Trophoblast cell (in vitro differentiated cells and primary cell): ENCODE measurements around the gene SYTL2.

Experiments
- DNase-seq, 2 donors: peaks; one replicate each; pipeline ENCODE4 v3.0.0-alpha.2; 2016
- H2AFZ ChIP-seq: 2 replicates; pipeline ENCODE4 v1.6.1; 2013; ENCODE audit warnings: low read length, moderate library complexity, mild to moderate bottlenecking; ENCODE audit not compliant: insufficient read depth, poor library complexity
- H2AK5ac ChIP-seq: 2 replicates; pipeline ENCODE4 v1.6.1; 2013; ENCODE audit warnings: mild to moderate bottlenecking, low read length
- H2BK120ac ChIP-seq: 2 replicates; pipeline ENCODE4 v1.6.1; 2013; ENCODE audit warnings: low read length, mild to moderate bottlenecking, moderate library complexity; ENCODE audit not compliant: insufficient read depth, poor library complexity
- H2BK12ac ChIP-seq: 2 replicates; pipeline ENCODE4 v1.6.1; 2013; ENCODE audit warnings: mild to moderate bottlenecking, low read length, moderate library complexity
- H2BK5ac ChIP-seq: 2 replicates; pipeline ENCODE4 v1.6.1; 2013; ENCODE audit warnings: low read length, low read depth, moderate library complexity, mild to moderate bottlenecking; ENCODE audit not compliant: poor library complexity
- H3K14ac ChIP-seq: 2 replicates; pipeline ENCODE4 v1.6.1; 2013; ENCODE audit warnings: mild to moderate bottlenecking, low read length
- H3K18ac ChIP-seq: 2 replicates; pipeline ENCODE4 v1.6.1; 2013; ENCODE audit warnings: mild to moderate bottlenecking, low read length
- H3K23ac ChIP-seq: 2 replicates; pipeline ENCODE4 v1.6.1; 2013; ENCODE audit warnings: low read length
- H3K27ac ChIP-seq: 2 replicates; pipeline ENCODE4 v1.5.1; 2013; ENCODE audit warnings: low read depth, mild to moderate bottlenecking, inconsistent platforms, low read length, moderate library complexity
- H3K27me3 ChIP-seq: 2 replicates; pipeline ENCODE4 v1.6.1; 2013; ENCODE audit warnings: inconsistent platforms, mild to moderate bottlenecking, low read length, moderate library complexity; ENCODE audit not compliant: insufficient read depth
- H3K36me3 ChIP-seq, 2 experiments: 1 replicate in 1 of 2; 2 replicates in 1 of 2; pipeline ENCODE4 v1.6.1; 2013; ENCODE audit warnings: low read length in 2 of 2, mild to moderate bottlenecking in 2 of 2, moderate library complexity in 1 of 2; ENCODE audit not compliant: insufficient read depth in 2 of 2, control insufficient read depth in 1 of 2
- H3K4ac ChIP-seq: 2 replicates; pipeline ENCODE4 v1.6.1; 2013; ENCODE audit warnings: low read depth, mild to moderate bottlenecking, low read length, moderate library complexity
- H3K4me1 ChIP-seq, 2 experiments: 1 replicate in 1 of 2; 2 replicates in 1 of 2; pipeline ENCODE4 v1.6.1; 2013; ENCODE audit warnings: low read length in 2 of 2, mild to moderate bottlenecking in 2 of 2, moderate library complexity in 1 of 2; ENCODE audit not compliant: insufficient read depth in 2 of 2, control insufficient read depth in 1 of 2
- H3K4me2 ChIP-seq: 2 replicates; pipeline ENCODE4 v1.6.1; 2013; ENCODE audit warnings: inconsistent platforms, mild to moderate bottlenecking, low read length, moderate library complexity
- H3K4me3 ChIP-seq: 2 replicates; pipeline ENCODE4 v1.5.1; 2013; ENCODE audit warnings: mild to moderate bottlenecking, low read depth, low read length, inconsistent platforms
- H3K79me1 ChIP-seq: one replicate; pipeline ENCODE4 v1.6.1; 2013; ENCODE audit warnings: low read length
- H3K79me2 ChIP-seq: 2 replicates; pipeline ENCODE4 v1.6.1; 2013; ENCODE audit warnings: low read length, mild to moderate bottlenecking; ENCODE audit not compliant: control insufficient read depth, insufficient read depth, poor library complexity
- H3K9ac ChIP-seq: 2 replicates; pipeline ENCODE4 v1.6.1; 2013; ENCODE audit warnings: mild to moderate bottlenecking, low read length
- H3K9me3 ChIP-seq: 2 replicates; pipeline ENCODE4 v1.6.1; 2013; ENCODE audit warnings: low read depth, mild to moderate bottlenecking, control low read depth, inconsistent platforms, low read length; ENCODE audit not compliant: insufficient read depth
- H4K12ac ChIP-seq: 2 replicates; pipeline ENCODE4 v1.6.1; 2013; ENCODE audit warnings: low read depth, mild to moderate bottlenecking, low read length, moderate library complexity
- H4K8ac ChIP-seq: 2 replicates; pipeline ENCODE4 v1.6.1; 2013; ENCODE audit warnings: low read depth, mild to moderate bottlenecking, low read length, moderate library complexity
- H4K91ac ChIP-seq: one replicate; pipeline ENCODE4 v1.6.1; 2013; ENCODE audit warnings: low read depth, mild to moderate bottlenecking, low read length, moderate library complexity
- WGBS: extraction: QIAGEN DNeasy Blood & Tissue Kit; methylation state at CpG from one replicate; pipeline ENCODE4 v1.1.7; 2013; ENCODE audit warnings: missing lambda C conversion rate; ENCODE audit not compliant: insufficient read length, insufficient coverage; ENCODE audit errors: extremely low coverage; 5-methylcytosine and 5-hydroxymethylcytosine counted together

SYTL2 gene

DNA sequence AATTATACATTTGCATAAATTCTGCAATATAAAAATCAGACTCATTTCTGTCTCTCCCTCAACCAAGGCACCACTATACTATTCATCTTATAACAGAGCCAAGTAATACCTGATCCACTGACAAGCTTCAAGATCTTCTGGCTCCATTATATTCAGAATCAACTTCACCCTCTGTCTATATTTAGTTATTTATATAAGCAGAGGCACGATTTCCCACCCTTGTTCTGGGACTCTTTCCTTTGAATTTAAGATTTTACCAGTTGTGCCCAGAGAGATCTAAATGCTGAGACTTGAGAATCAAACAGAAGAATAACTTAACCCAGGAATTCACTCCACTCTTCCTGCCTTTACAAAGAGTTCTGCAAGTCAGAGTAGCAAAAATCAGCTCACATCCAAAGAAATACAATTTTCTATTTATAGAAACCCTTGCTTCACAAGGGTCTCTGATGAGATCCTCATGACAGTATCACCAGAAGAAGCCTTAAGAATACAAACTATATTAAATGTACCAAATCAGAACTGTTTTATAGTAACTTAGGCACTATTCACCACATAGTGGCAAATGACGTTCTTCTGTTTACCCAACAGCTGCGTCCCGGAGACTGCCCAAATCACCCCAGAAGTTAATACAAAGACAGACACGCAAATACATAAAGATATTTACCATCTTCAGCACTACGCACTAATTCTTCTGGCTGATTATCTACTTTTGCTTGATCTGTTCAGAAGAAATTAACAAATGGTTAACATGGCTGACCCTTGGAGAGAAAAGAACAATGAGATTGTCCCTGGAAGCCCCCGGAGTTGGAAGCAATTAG lies 92.6 kb downstream of the SYTL2 start:
- Histone ChIP-seq H3K79me2 (no peaks in the 10 kb centered on the region), H2AK5ac (no peak overlapping the region), H2AFZ (no peak overlapping the region), H2BK120ac (no peak overlapping the region), H3K18ac (no peak overlapping the region), H3K4me1 (peaks cover 2 to 6% of the 10 kb centered on the region in 2 experiments), H3K4ac (no peak overlapping the region), H3K23ac (no peak overlapping the region), H4K91ac (no peak overlapping the region), H3K79me1 (no peaks in the 10 kb centered on the region), H3K9ac (no peak overlapping the region), H4K12ac (no peak overlapping the region), H3K4me3 (no peak overlapping the region), H3K9me3 (no peaks in the 10 kb centered on the region), H3K14ac (no peak overlapping the region), H3K27me3 (no peaks in the 10 kb centered on the region), H2BK12ac (no peak overlapping the region), H3K27ac (no peak overlapping the region), H4K8ac (no peak overlapping the region), H3K4me2 (no peak overlapping the region), H2BK5ac (no peak overlapping the region), H3K36me3 (no peaks in the 10 kb centered on the region)
- no peak for DNase-seq
- WGBS: no CpG with 5 or more reads among the region's 7 CpGs

DNA sequence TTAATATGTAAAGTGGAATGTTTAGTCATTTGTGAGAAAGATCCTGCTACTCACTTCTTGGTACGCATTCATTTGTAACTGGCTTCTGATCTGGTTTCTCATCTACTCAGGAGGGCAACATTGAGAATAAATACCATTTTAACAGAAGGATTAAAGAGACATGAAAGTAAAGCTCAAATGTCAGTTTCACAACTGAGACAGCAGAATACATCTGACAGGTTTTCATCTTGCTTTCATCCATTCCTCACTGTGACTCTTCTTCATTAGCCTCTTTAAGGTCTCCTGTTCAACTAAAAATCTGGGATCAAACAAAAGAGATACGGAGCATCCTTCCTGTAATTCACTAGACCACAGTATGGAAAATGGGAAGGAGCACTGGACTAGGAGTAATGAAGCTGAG lies 93.5 kb downstream of the SYTL2 start:
- Histone ChIP-seq H4K12ac (no peak overlapping the region), H3K27me3 (no peaks in the 10 kb centered on the region), H2AK5ac (no peak overlapping the region), H2BK12ac (no peak overlapping the region), H2AFZ (no peak overlapping the region), H3K23ac (no peak overlapping the region), H3K14ac (no peak overlapping the region), H3K4me3 (no peak overlapping the region), H3K9me3 (no peaks in the 10 kb centered on the region), H3K4ac (no peak overlapping the region), H3K4me2 (no peak overlapping the region), H4K8ac (no peak overlapping the region), H4K91ac (no peak overlapping the region), H3K79me2 (no peaks in the 10 kb centered on the region), H3K27ac (no peak overlapping the region), H2BK5ac (no peak overlapping the region), H3K9ac (no peak overlapping the region), H3K36me3 (no peaks in the 10 kb centered on the region), H2BK120ac (no peak overlapping the region), H3K79me1 (no peaks in the 10 kb centered on the region), H3K18ac (no peak overlapping the region), H3K4me1 (peaks cover 2 to 6% of the 10 kb centered on the region in 2 experiments)
- no peak for DNase-seq
- no CpG with 5 or more reads among the region's 2 CpGs for WGBS

DNA sequence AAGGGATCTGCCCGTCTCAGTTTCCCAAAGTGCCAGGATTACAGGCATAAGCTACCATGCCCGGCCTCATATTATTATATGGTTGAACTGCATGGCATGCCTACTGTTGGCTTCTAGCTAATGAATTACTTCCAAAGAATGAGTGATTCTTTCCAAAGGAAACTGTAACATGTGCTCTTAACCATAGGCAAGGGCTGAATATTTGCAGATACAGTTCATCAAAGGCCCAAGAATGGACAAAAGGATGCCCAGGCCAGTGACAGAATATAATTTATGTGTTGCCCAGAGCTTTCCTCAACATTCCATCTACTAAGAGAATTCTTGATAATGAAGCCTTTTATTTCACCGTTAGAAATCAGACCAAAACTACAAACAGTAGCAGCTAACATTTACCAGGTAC lies 98.0 kb downstream of the SYTL2 start:
- no peak for DNase-seq
- Histone ChIP-seq H2AFZ (no peak overlapping the region), H4K91ac (no peak overlapping the region), H2AK5ac (no peak overlapping the region), H3K4me2 (no peak overlapping the region), H3K4ac (no peak overlapping the region), H2BK5ac (no peak overlapping the region), H2BK12ac (no peak overlapping the region), H3K18ac (no peak overlapping the region), H3K9me3 (no peaks in the 10 kb centered on the region), H3K23ac (no peak overlapping the region), H3K4me3 (no peak overlapping the region), H3K14ac (no peak overlapping the region), H3K27me3 (no peaks in the 10 kb centered on the region), H4K8ac (no peak overlapping the region), H3K36me3 (no peaks in the 10 kb centered on the region), H3K27ac (no peak overlapping the region), H3K79me2 (no peaks in the 10 kb centered on the region), H3K79me1 (no peaks in the 10 kb centered on the region), H3K9ac (no peak overlapping the region), H4K12ac (no peak overlapping the region), H2BK120ac (no peak overlapping the region), H3K4me1 (no peaks in the 10 kb centered on the region)
- WGBS: no CpG with 5 or more reads among the region's 3 CpGs

DNA sequence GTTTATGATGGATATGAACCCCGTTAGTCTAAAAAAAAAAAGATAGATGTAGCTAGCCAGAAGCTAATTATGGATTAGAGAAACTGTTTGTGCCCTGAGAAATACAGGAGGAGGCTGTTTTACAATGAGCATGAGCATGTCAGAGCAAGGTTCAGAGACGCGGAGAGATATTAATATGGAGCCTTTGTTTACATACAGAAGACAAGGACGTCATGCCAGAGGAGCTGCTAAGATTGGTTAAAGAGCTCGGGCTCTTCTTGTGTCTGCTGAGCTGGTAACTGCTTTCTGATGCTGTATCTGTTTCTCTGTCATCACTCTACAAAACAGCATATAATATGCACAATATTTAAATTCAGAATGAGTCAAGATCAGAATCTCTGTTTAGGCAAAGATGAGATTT lies 100.0 kb downstream of the SYTL2 start:
- no peak overlapping the region for H4K8ac ChIP-seq
- H3K4me2 ChIP-seq: no peak overlapping the region
- no CpG with 5 or more reads among the region's 5 CpGs for WGBS
- H3K4ac ChIP-seq: no peak overlapping the region
- H3K79me2 ChIP-seq: no peaks in the 10 kb centered on the region
- no peaks in the 10 kb centered on the region for H3K9me3 ChIP-seq
- H3K79me1 ChIP-seq: no peaks in the 10 kb centered on the region
- no peak overlapping the region for H2AFZ ChIP-seq
- H2AK5ac ChIP-seq: no peak overlapping the region
- H3K23ac ChIP-seq: no peak overlapping the region
- H3K14ac ChIP-seq: no peak overlapping the region
- H3K27ac ChIP-seq: no peak overlapping the region
- no peak overlapping the region for H4K12ac ChIP-seq
- no peak overlapping the region for H4K91ac ChIP-seq
- H3K4me3 ChIP-seq: no peak overlapping the region
- H3K4me1 ChIP-seq: no peaks in the 10 kb centered on the region
- no peaks in the 10 kb centered on the region for H3K36me3 ChIP-seq
- H3K27me3 ChIP-seq: no peaks in the 10 kb centered on the region
- H3K9ac ChIP-seq: no peak overlapping the region
- no peak overlapping the region for H2BK120ac ChIP-seq
- H2BK12ac ChIP-seq: no peak overlapping the region
- no peak for DNase-seq
- H3K18ac ChIP-seq: no peak overlapping the region
- H2BK5ac ChIP-seq: no peak overlapping the region
